CD4-positive, alpha-beta T cell (primary cell): ENCODE results near the gene CADM1. TPM values are rescaled to one million over a fixed set of nuclear protein-coding genes. Genes with fewer than 3 reads are reported as not detected.

Experiments used
- ATAC-seq: fragments of 200-7000 bp; cut with Tn5 transposase; one replicate; pipeline ENCODE4 v1.10.0; 2022; ENCODE audit warnings: mild to moderate bottlenecking; ENCODE audit not compliant: poor library complexity
- CTCF ChIA-PET: fragments of 350-600 bp; sonication (Branson Sonifier 250); formaldehyde crosslinking; loops from one replicate; lab custom pipeline; 2021; ENCODE audit warnings: antibody characterized with exemption, inconsistent platforms; lab: Charles Lee
- POLR2A ChIA-PET: fragments of 350-600 bp; sonication (Branson Sonifier 250); formaldehyde crosslinking; loops from one replicate; lab custom pipeline; 2021; ENCODE audit warnings: antibody characterized with exemption, inconsistent platforms; lab: Charles Lee
- DNase-seq, 14 experiments: peaks; one replicate each; pipeline ENCODE4 v3.0.0-alpha.2; 2013 to 2020; ENCODE audit warnings: mixed read lengths in 2 of 14
- H3K27ac ChIP-seq, 2 donors: one replicate each; pipeline versions ENCODE4 v1.5.1 to v1.7.0; 2013; ENCODE audit warnings: low read length in 2 of 2, low read depth in 1 of 2, mild to moderate bottlenecking in 1 of 2
- H3K27me3 ChIP-seq, 2 experiments: 1 replicate in 1 of 2; 2 replicates in 1 of 2; pipeline versions ENCODE4 v1.6.1 to v1.7.0; 2013; ENCODE audit warnings: low read length in 2 of 2, control low read depth in 1 of 2, mild to moderate bottlenecking in 1 of 2, moderate library complexity in 1 of 2; ENCODE audit not compliant: insufficient read depth in 2 of 2, control insufficient read depth in 1 of 2
- H3K36me3 ChIP-seq: one replicate; pipeline ENCODE4 v1.6.1; 2013; ENCODE audit warnings: low read length, control low read depth; ENCODE audit not compliant: insufficient read depth
- H3K4me1 ChIP-seq: one replicate; pipeline ENCODE4 v1.6.1; 2013; ENCODE audit warnings: low read length, control low read depth; ENCODE audit not compliant: insufficient read depth
- H3K4me3 ChIP-seq: one replicate; pipeline ENCODE4 v1.5.1; 2013; ENCODE audit warnings: mild to moderate bottlenecking, low read length, moderate library complexity
- H3K9me3 ChIP-seq, 2 experiments: 1 replicate in 1 of 2; 2 replicates in 1 of 2; pipeline versions ENCODE4 v1.6.1 to v1.7.0; 2013; ENCODE audit warnings: low read length in 2 of 2, mild to moderate bottlenecking in 2 of 2, control low read depth in 1 of 2, moderate library complexity in 1 of 2; ENCODE audit not compliant: control insufficient read depth in 1 of 2, insufficient read depth in 1 of 2
- H3K27ac Mint-ChIP-seq: one replicate; pipeline ENCODE4 v1.8.0; 2020; ENCODE audit warnings: mixed read lengths
- H3K27me3 Mint-ChIP-seq: one replicate; pipeline ENCODE4 v1.8.0; 2021; ENCODE audit warnings: mixed read lengths
- H3K36me3 Mint-ChIP-seq: one replicate; pipeline ENCODE4 v1.8.0; 2021; ENCODE audit warnings: low read depth, mixed read lengths
- H3K4me1 Mint-ChIP-seq: one replicate; pipeline ENCODE4 v1.8.0; 2021; ENCODE audit warnings: low read depth, mixed read lengths
- H3K4me3 Mint-ChIP-seq: one replicate; pipeline ENCODE4 v1.8.0; 2020; ENCODE audit warnings: mild to moderate bottlenecking, mixed read lengths
- H3K9me3 Mint-ChIP-seq: one replicate; pipeline ENCODE4 v1.8.0; 2020; ENCODE audit warnings: mixed read lengths
- intact Hi-C, 2 experiments: fragments of 100-400 bp; cut with DNase I in 1 of 2; cut with micrococcal nuclease in 1 of 2; formaldehyde crosslinking; loops; one replicate each; pipeline versions ENCODE4 v1.15.1 to v1.9.0; 2023 to 2025; cut with DNase I, micrococcal nuclease
- total RNA-seq, 174 experiments: library from RNA in 2 of 174; stranded (reverse) in 2 of 174; gene quantifications; one replicate each; pipeline ENCODE4 v1.2.3 and lab custom pipeline; 2021 to 2026
- TF ChIP-seq, protein P1 (sequence below): fragments of 200-600 bp; IDR thresholded peaks from one replicate; pipeline ENCODE4 v1.8.0; 2022; ENCODE audit warnings: antibody characterized with exemption, mild to moderate bottlenecking

The CADM1 gene
- total RNA-seq, 2 experiments from 2014 or later: 1.1 to 1.4 TPM

DNA sequence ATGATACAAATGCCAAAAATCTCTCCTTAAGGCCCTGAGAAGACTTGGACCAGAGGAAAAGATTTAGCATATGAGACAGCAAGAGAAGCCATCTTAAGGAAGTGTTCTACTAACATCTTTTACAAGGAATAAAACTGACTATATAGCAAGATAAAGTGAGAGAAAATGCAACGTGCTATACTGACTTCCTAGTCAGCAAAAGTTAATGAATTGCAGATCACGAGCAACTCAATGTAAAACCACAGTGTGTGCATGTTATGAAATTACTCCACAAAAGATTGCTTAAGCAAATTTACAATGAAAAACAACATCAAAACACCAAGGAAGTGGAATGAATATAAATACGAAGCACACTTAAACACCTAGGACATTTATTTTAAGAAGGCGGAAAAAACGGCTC, 187.5 kb downstream of the CADM1 start:
- Histone ChIP-seq H3K27me3 (no peaks in the 10 kb centered on the region), H3K36me3 (no peaks in the 10 kb centered on the region), H3K4me3 (no peak overlapping the region), H3K27ac (no peak overlapping the region), H3K4me1 (no peaks in the 10 kb centered on the region), H3K9me3 (no peaks in the 10 kb centered on the region)
- intact Hi-C loops: no loop called here
- Mint-ChIP-seq H3K27me3 (no peaks in the 10 kb centered on the region), H3K9me3 (no peaks in the 10 kb centered on the region), H3K27ac (no peak overlapping the region), H3K4me1 (no peaks in the 10 kb centered on the region), H3K4me3 (no peak overlapping the region), H3K36me3 (no peaks in the 10 kb centered on the region)
- ChIA-PET CTCF (no interaction called here), POLR2A (no interaction called here)
- ATAC-seq (no peak), DNase-seq (no peak)
- TF ChIP-seq, protein P1, sequence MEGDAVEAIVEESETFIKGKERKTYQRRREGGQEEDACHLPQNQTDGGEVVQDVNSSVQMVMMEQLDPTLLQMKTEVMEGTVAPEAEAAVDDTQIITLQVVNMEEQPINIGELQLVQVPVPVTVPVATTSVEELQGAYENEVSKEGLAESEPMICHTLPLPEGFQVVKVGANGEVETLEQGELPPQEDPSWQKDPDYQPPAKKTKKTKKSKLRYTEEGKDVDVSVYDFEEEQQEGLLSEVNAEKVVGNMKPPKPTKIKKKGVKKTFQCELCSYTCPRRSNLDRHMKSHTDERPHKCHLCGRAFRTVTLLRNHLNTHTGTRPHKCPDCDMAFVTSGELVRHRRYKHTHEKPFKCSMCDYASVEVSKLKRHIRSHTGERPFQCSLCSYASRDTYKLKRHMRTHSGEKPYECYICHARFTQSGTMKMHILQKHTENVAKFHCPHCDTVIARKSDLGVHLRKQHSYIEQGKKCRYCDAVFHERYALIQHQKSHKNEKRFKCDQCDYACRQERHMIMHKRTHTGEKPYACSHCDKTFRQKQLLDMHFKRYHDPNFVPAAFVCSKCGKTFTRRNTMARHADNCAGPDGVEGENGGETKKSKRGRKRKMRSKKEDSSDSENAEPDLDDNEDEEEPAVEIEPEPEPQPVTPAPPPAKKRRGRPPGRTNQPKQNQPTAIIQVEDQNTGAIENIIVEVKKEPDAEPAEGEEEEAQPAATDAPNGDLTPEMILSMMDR: no peak

DNA sequence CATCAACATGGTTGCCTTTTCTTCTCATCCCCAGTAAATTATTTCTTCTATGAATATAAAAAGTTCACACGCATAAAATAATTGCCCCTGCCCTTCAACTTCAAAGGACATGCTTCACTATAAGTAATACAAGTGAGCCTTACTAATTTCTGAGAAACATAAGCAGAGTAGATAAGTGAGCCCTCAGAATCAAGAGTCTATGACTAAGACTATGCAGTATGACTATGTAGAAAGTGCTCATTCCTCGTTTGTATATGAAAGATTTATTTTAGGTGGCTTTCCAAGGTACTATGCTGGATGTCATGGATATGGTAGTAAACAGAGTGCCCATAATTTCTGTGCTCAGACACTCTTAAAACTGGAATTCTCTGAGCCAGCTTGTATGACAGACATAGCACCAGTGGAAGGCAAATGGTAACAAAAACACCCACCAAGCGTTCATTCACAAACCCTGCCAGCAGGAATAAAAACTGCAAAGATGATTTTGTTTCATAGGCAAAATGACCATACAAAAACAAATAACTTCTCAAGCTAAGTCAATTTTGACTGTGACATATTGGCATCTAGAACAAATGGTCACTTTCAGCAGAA, 189.8 kb downstream of the CADM1 start:
- no peak overlapping the region for H3K4me3 Mint-ChIP-seq
- no peak overlapping the region for H3K27ac Mint-ChIP-seq
- ATAC-seq: no peak
- CTCF ChIA-PET: no interaction called here
- POLR2A ChIA-PET: no interaction called here
- no peak for DNase-seq
- H3K27me3 Mint-ChIP-seq: no peaks in the 10 kb centered on the region
- no peaks in the 10 kb centered on the region for H3K36me3 Mint-ChIP-seq
- H3K9me3 ChIP-seq: no peaks in the 10 kb centered on the region
- no peak overlapping the region for H3K27ac ChIP-seq
- intact Hi-C loops: no loop called here
- peaks cover 0 to 5% of the 10 kb centered on the region in 2 experiments for H3K27me3 ChIP-seq
- no peaks in the 10 kb centered on the region for H3K4me1 ChIP-seq
- TF ChIP-seq, protein P1: no peak
- H3K4me3 ChIP-seq: no peak overlapping the region
- no peaks in the 10 kb centered on the region for H3K4me1 Mint-ChIP-seq
- H3K36me3 ChIP-seq: no peaks in the 10 kb centered on the region
- H3K9me3 Mint-ChIP-seq: no peaks in the 10 kb centered on the region

DNA sequence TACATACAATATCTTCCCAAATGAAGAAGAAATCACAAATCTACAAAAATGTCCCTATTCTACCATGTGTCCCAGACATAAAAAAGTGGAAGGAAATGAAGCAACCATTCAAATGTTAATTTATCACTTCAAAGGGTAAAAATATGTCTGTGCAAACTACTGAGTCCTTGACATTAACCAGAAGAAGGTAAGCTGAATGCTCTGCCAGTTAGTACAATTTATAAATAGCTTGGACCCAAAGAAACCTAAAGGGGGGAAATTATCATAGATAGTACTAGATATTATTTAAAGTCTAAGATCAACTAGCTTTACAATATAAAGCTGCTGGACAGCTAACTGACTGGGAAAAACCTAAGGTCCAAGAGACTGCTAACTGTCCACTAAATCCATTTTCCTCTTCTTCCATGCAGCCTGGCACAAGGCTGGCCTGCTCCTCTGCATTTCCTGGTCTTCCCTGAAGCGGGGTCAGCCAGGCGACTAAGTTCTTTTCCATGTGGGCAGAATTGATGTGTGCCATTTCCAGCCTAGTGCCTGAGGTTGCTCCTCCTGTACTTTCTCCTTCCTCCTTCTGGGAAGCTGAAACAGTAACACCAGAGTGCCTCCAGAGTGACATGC, 190.9 kb downstream of the CADM1 start:
- POLR2A ChIA-PET: no interaction called here
- no peak overlapping the region for H3K4me3 ChIP-seq
- Mint-ChIP-seq H3K36me3 (no peaks in the 10 kb centered on the region), H3K27me3 (no peaks in the 10 kb centered on the region), H3K4me1 (no peaks in the 10 kb centered on the region), H3K4me3 (no peak overlapping the region), H3K27ac (no peak overlapping the region), H3K9me3 (no peaks in the 10 kb centered on the region)
- ATAC-seq: no peak
- intact Hi-C loops: no loop called here
- no peaks in the 10 kb centered on the region for H3K4me1 ChIP-seq
- H3K27me3 ChIP-seq: peaks cover 0 to 5% of the 10 kb centered on the region in 2 experiments
- TF ChIP-seq, protein P1: no peak
- CTCF ChIA-PET: no interaction called here
- no peak overlapping the region for H3K27ac ChIP-seq
- no peaks in the 10 kb centered on the region for H3K36me3 ChIP-seq
- no peak for DNase-seq
- no peaks in the 10 kb centered on the region for H3K9me3 ChIP-seq
